Keratinocyte (primary cell): ENCODE data around the gene FCER2. TPM values are rescaled to one million over a fixed set of nuclear protein-coding genes. Genes with fewer than 3 reads are reported as not detected.

Experiments
- DNase-seq: peaks from one replicate; pipeline ENCODE4 v3.0.0-alpha.2; 2011; ENCODE audit warnings: low read depth, missing footprints, low spot score
- FAIRE-seq: peaks from 2 replicates; lab custom pipeline; 2011; peaks lifted over from hg19 to GRCh38; lab: Jason Lieb, UNC
- H2AFZ ChIP-seq: 2 replicates; pipeline ENCODE4 v1.6.0; 2012; ENCODE audit warnings: low read length, control low read depth, inconsistent platforms; ENCODE audit not compliant: control insufficient read depth
- H3K27ac ChIP-seq: 2 replicates; pipeline ENCODE4 v1.5.1; 2011; ENCODE audit warnings: low read length; ENCODE audit not compliant: control insufficient read depth, insufficient read depth
- H3K27me3 ChIP-seq: 3 replicates; pipeline ENCODE4 v1.6.0; 2011; ENCODE audit warnings: low read length; ENCODE audit not compliant: control insufficient read depth, insufficient read depth; ENCODE audit errors: extremely low read depth
- H3K36me3 ChIP-seq, 2 experiments: 2 replicates in 1 of 2; 3 replicates in 1 of 2; pipeline ENCODE4 v1.5.1; 2011; ENCODE audit warnings: low read length in 2 of 2, mild to moderate bottlenecking in 1 of 2; ENCODE audit not compliant: control insufficient read depth in 2 of 2, insufficient read depth in 2 of 2; ENCODE audit errors: extremely low read depth in 1 of 2
- H3K4me1 ChIP-seq: 3 replicates; pipeline ENCODE4 v1.5.1; 2011; ENCODE audit warnings: low read length; ENCODE audit not compliant: control insufficient read depth, insufficient read depth; ENCODE audit errors: extremely low read depth
- H3K4me2 ChIP-seq: 3 replicates; pipeline ENCODE4 v1.6.0; 2011; ENCODE audit warnings: low read depth, low read length; ENCODE audit not compliant: control insufficient read depth, insufficient read depth; ENCODE audit errors: extremely low read depth
- H3K4me3 ChIP-seq, 3 experiments: fragments of 200-600 bp in 1 of 3; sonication (generic) in 1 of 3; 2 replicates in 2 of 3; 3 replicates in 1 of 3; pipeline ENCODE4 v1.5.1; 2011 to 2016; ENCODE audit warnings: low read length in 3 of 3, mild to moderate bottlenecking in 3 of 3, control low read depth in 2 of 3, inconsistent platforms in 1 of 3, low read depth in 1 of 3, mixed read lengths in 1 of 3, mixed run types in 1 of 3, moderate library complexity in 1 of 3; ENCODE audit not compliant: control insufficient read depth in 2 of 3, insufficient read depth in 2 of 3; ENCODE audit errors: extremely low read depth in 1 of 3
- H3K79me2 ChIP-seq: 2 replicates; pipeline ENCODE4 v1.6.0; 2012; ENCODE audit warnings: low read length; ENCODE audit not compliant: control insufficient read depth, insufficient read depth
- H3K9ac ChIP-seq: 3 replicates; pipeline ENCODE4 v1.6.0; 2011; ENCODE audit warnings: low read length; ENCODE audit not compliant: control insufficient read depth, insufficient read depth; ENCODE audit errors: extremely low read depth
- H3K9me1 ChIP-seq: 3 replicates; pipeline ENCODE4 v1.6.0; 2011; ENCODE audit warnings: low read length; ENCODE audit not compliant: control insufficient read depth, insufficient read depth; ENCODE audit errors: extremely low read depth
- H3K9me3 ChIP-seq: 2 replicates; pipeline ENCODE4 v1.5.1; 2012; ENCODE audit warnings: low read depth, low read length; ENCODE audit not compliant: control insufficient read depth
- H4K20me1 ChIP-seq: 3 replicates; pipeline ENCODE4 v1.6.0; 2011; ENCODE audit warnings: low read length; ENCODE audit not compliant: control insufficient read depth, insufficient read depth; ENCODE audit errors: extremely low read depth
- CTCF ChIP-seq, 3 experiments: IDR thresholded peaks in 1 of 3; conservative IDR thresholded peaks in 1 of 3; optimal IDR thresholded peaks in 1 of 3; 2 replicates in 2 of 3; 3 replicates in 1 of 3; pipeline versions ENCODE3 to v1.5.1; 2011; ENCODE audit warnings: low read length in 3 of 3, mild to moderate bottlenecking in 3 of 3, moderate library complexity in 2 of 3, control low read depth in 1 of 3, inconsistent platforms in 1 of 3; ENCODE audit not compliant: insufficient read depth in 2 of 3; ENCODE audit errors: extremely low read depth in 1 of 3
- EZH2 ChIP-seq: IDR thresholded peaks from one replicate; pipeline ENCODE4 v1.6.1; 2012; ENCODE audit warnings: inconsistent platforms, mild to moderate bottlenecking, low read length, moderate library complexity
- dilution Hi-C: fragments of 300-500 bp; cut with MboI; formaldehyde crosslinking; loops from one replicate; pipeline ENCODE4 v1.7.0; 2020; ENCODE audit warnings: low sequenced_read_pairs; ENCODE audit not compliant: extremely low pct_ligation_motif_present
- polyA plus RNA-seq, 5 experiments: library from polyadenylated mRNA; depleted of rRNA in 3 of 5; stranded (reverse) in 3 of 5; stranded (forward) in 1 of 5; unstranded in 1 of 5; fragments of >200 nt; gene quantifications; 1 replicate in 1 of 5; 2 replicates in 3 of 5; 3 replicates in 1 of 5; pipeline versions ENCODE4 v1.2.1 to v1.2.3, GENCODE V29; 2011 to 2012; ENCODE audit warnings: missing spikeins in 2 of 5, low read depth in 1 of 5, low replicate concordance in 1 of 5

Gene FCER2
- polyA plus RNA-seq, 1 donor (not counting 4 experiments of a cell fraction or from before 2014, with no cell fraction given) = not detected

DNA sequence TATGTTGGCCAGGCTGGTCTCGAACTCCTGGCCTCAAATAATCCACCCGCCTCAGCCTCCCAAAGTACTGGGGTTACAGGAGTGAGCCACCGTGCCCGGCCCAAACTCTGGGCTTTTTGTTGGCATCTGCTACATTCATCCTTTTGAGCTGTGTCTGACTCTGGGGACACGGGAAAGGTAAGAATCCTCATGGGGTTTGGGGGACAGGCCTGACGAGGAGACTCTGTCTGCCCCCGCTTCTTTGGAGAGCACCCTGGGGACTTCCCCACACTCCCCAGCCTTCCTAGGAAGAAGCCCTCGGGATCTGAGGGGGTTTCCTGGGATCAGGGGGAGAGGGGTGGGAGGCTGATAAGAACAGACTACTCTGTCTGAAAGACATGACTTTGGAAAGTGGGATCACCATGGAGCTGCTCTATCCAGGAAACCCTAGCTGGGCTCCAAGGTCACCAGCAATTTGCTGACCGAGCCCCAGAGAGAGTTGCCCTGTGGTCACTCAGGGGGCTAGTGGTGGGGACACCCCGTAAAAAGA, 8.1 kb upstream of the FCER2 start:
- DNase-seq (no peak), FAIRE-seq (no peak)
- no peak overlapping the region for H3K4me3 ChIP-seq
- H3K79me2 ChIP-seq = no peaks in the 10 kb centered on the region
- dilution Hi-C loops = no loop called here
- TF ChIP-seq CTCF (optimal IDR thresholded peaks at IDR 0.05 in 1 of 3, IDR thresholded peaks at IDR 0.05 in 1 of 3, conservative IDR thresholded peaks at IDR 0.05 in 1 of 3; ENCODE audit: extremely low read depth in 1 of 3, insufficient read depth in 2 of 3, low read length in 3 of 3) (no peak), EZH2 (no peak)
- H3K9ac ChIP-seq = no peak overlapping the region
- no peak overlapping the region for H2AFZ ChIP-seq
- no peaks in the 10 kb centered on the region for H3K4me1 ChIP-seq
- H3K27ac ChIP-seq = no peak overlapping the region
- no peaks in the 10 kb centered on the region for H3K36me3 ChIP-seq
- H4K20me1 ChIP-seq = no peaks in the 10 kb centered on the region
- no peaks in the 10 kb centered on the region for H3K9me1 ChIP-seq
- no peak overlapping the region for H3K4me2 ChIP-seq
- H3K9me3 ChIP-seq = no peaks in the 10 kb centered on the region
- no peaks in the 10 kb centered on the region for H3K27me3 ChIP-seq

- Histone ChIP-seq H3K36me3 (no peaks in the 10 kb centered on the region), H3K9me1 (no peaks in the 10 kb centered on the region), H3K9me3 (no peaks in the 10 kb centered on the region), H3K4me2 (no peak overlapping the region), H3K27me3 (no peaks in the 10 kb centered on the region), H3K9ac (no peak overlapping the region), H2AFZ (no peak overlapping the region), H4K20me1 (no peaks in the 10 kb centered on the region), H3K4me3 (no peak overlapping the region), H3K27ac (no peak overlapping the region), H3K79me2 (no peaks in the 10 kb centered on the region), H3K4me1 (no peaks in the 10 kb centered on the region)
- TF ChIP-seq EZH2 = no peak
- no peak for TF ChIP-seq CTCF (optimal IDR thresholded peaks at IDR 0.05 in 1 of 3, IDR thresholded peaks at IDR 0.05 in 1 of 3, conservative IDR thresholded peaks at IDR 0.05 in 1 of 3; ENCODE audit: extremely low read depth in 1 of 3, insufficient read depth in 2 of 3, low read length in 3 of 3)
- no peak for FAIRE-seq
- no peak for DNase-seq
- dilution Hi-C loops = no loop called here
These were observed 5.1 kb upstream of the FCER2 start for GRCh38 chr19:7706955-7707456.
